K562 (cell line): Measurements from ENCODE around the gene MBD2. TPM values are rescaled to one million over a fixed set of nuclear protein-coding genes. Genes with fewer than 3 reads are reported as not detected.

ENCODE experiments used
- ATAC-seq: fragments of 200-7000 bp; cut with Tn5 transposase; 3 replicates; pipeline ENCODE4 v1.9.1; 2020; ENCODE audit warnings: moderate library complexity
- BruUV-seq: library from RNA; stranded (reverse); fragments of 400-500 nt; replicated peaks from 2 replicates; lab custom pipeline; 2021; lab: Mats Ljungman, UMichigan
- CTCF ChIA-PET: fragments of 300-600 bp; formaldehyde crosslinking; extraction: SDS; loops from one replicate; lab custom pipeline; 2021; ENCODE audit warnings: low intra/inter-chr PET ratio; lab: Yijun Ruan, JAX
- POLR2A ChIA-PET: fragments of 300-600, 350-650 bp; sonication (Branson Sonifier 250); formaldehyde crosslinking; extraction: SDS; loops from one replicate; lab custom pipeline; 2021; ENCODE audit warnings: antibody characterized with exemption, inconsistent platforms; lab: Yijun Ruan, JAX
- DNase-seq, 4 experiments: peaks; one replicate each; pipeline versions ENCODE4 v3.0.0 to v3.0.0-alpha.2; 2011 to 2018; ENCODE audit warnings: low spot score in 3 of 4, mixed read lengths in 3 of 4; ENCODE audit errors: extremely low read depth in 1 of 4
- FAIRE-seq: peaks from 2 replicates; lab custom pipeline; 2011; peaks lifted over from hg19 to GRCh38; lab: Jason Lieb, UNC
- H2AFZ ChIP-seq: 2 replicates; pipeline ENCODE4 v1.6.0; 2011; ENCODE audit warnings: low read depth, low read length, control low read depth, inconsistent platforms
- H3K27ac ChIP-seq: fragments of 200-600 bp; 3 replicates; pipeline ENCODE4 v1.8.0; 2011; ENCODE audit warnings: low read depth, mild to moderate bottlenecking, control low read depth, inconsistent platforms, low read length, moderate library complexity, mixed read lengths; ENCODE audit errors: extremely low read depth
- H3K27me3 ChIP-seq, 2 experiments: fragments of 300-600 bp in 1 of 2; 2 replicates in 1 of 2; 3 replicates in 1 of 2; pipeline versions ENCODE4 v1.6.0 to v1.8.0; 2011; ENCODE audit warnings: inconsistent platforms in 2 of 2, low read length in 2 of 2, mild to moderate bottlenecking in 1 of 2, mixed read lengths in 1 of 2, moderate library complexity in 1 of 2; ENCODE audit not compliant: control insufficient read depth in 2 of 2, insufficient read depth in 2 of 2
- H3K36me3 ChIP-seq: fragments of 300-600 bp; 3 replicates; pipeline ENCODE4 v1.8.0; 2011; ENCODE audit warnings: mild to moderate bottlenecking, low read length, inconsistent platforms; ENCODE audit not compliant: control insufficient read depth, insufficient read depth
- H3K4me1 ChIP-seq, 2 experiments: fragments of 200-600 bp in 1 of 2; replicated peaks in 1 of 2; 2 replicates in 1 of 2; 3 replicates in 1 of 2; pipeline versions ENCODE4 v1.5.1 to v1.8.0; 2011; ENCODE audit warnings: inconsistent platforms in 2 of 2, low read length in 2 of 2, mild to moderate bottlenecking in 1 of 2, mixed read lengths in 1 of 2, moderate library complexity in 1 of 2; ENCODE audit not compliant: control insufficient read depth in 2 of 2, insufficient read depth in 2 of 2
- H3K4me2 ChIP-seq: 2 replicates; pipeline ENCODE4 v1.6.1; 2011; ENCODE audit warnings: low read length, control low read depth, inconsistent platforms, mixed read lengths; ENCODE audit not compliant: insufficient read depth
- H3K4me3 ChIP-seq: fragments of 200-600 bp; sonication (generic), shearing (Covaris generic); 2 replicates; pipeline ENCODE4 v1.5.1; 2016; ENCODE audit warnings: control low read depth, inconsistent platforms
- H3K79me2 ChIP-seq: fragments of 200-600 bp; 3 replicates; pipeline ENCODE4 v1.8.0; 2011; ENCODE audit warnings: low read length, inconsistent platforms; ENCODE audit not compliant: control insufficient read depth, insufficient read depth
- H3K9ac ChIP-seq, 2 experiments: 2 replicates each; pipeline versions ENCODE4 v1.6.0 to v1.6.1; 2011; ENCODE audit warnings: low read depth in 2 of 2, low read length in 2 of 2, control low read depth in 1 of 2, inconsistent platforms in 1 of 2, mild to moderate bottlenecking in 1 of 2, mixed read lengths in 1 of 2; ENCODE audit not compliant: insufficient read depth in 1 of 2
- H3K9me1 ChIP-seq: one replicate; pipeline ENCODE4 v1.6.0; 2011; ENCODE audit warnings: inconsistent platforms, mild to moderate bottlenecking, low read length, moderate library complexity; ENCODE audit not compliant: control insufficient read depth, insufficient read depth
- H3K9me3 ChIP-seq: replicated peaks from 2 replicates; pipeline ENCODE4 v1.5.1; 2011; ENCODE audit warnings: low read depth, low read length, inconsistent platforms; ENCODE audit not compliant: control insufficient read depth, insufficient read depth
- H4K20me1 ChIP-seq: replicated peaks from 2 replicates; pipeline ENCODE4 v1.6.1; 2011; ENCODE audit warnings: low read length, inconsistent platforms, mixed read lengths; ENCODE audit not compliant: control insufficient read depth, insufficient read depth
- DMBX1 ChIP-seq: fragments of 250-450 bp; sonication (Bioruptor Pico); IDR thresholded peaks from 2 replicates; pipeline ENCODE4 v1.8.0; 2022; ENCODE audit warnings: inconsistent platforms, mild to moderate bottlenecking, moderate library complexity, borderline replicate concordance
- ETV5 ChIP-seq: sonication (generic); formaldehyde crosslinking; IDR thresholded peaks from 2 replicates; pipeline ENCODE4 v1.4.0; 2020; ENCODE audit warnings: low read depth, mild to moderate bottlenecking, missing genetic modification reagents
- GABPA ChIP-seq: fragments of 200-800 bp; sonication (Bioruptor generic); conservative IDR thresholded peaks from 2 replicates; pipeline ENCODE4 v1.6.1; 2016; ENCODE audit warnings: low read depth, missing genetic modification characterization, missing compliant biosample characterization
- MECOM ChIP-seq: fragments of 250-450 bp; sonication (Bioruptor Pico); IDR thresholded peaks from 2 replicates; pipeline ENCODE4 v1.8.0; 2022; ENCODE audit warnings: inconsistent platforms
- RBM25 ChIP-seq: fragments of 200-400 bp; formaldehyde crosslinking; IDR thresholded peaks from 2 replicates; pipeline ENCODE4 v1.6.1; 2018; ENCODE audit warnings: low read length, low read depth, moderate library complexity; ENCODE audit not compliant: severe bottlenecking
- SMAD1 ChIP-seq: fragments of 150-350 bp; IDR thresholded peaks from 2 replicates; pipeline ENCODE4 v1.6.1; 2014; ENCODE audit warnings: low read length, low read depth; ENCODE audit not compliant: partially characterized antibody
- ZFX ChIP-seq: sonication (generic); formaldehyde crosslinking; IDR thresholded peaks from 2 replicates; pipeline ENCODE4 v1.8.0; 2022; ENCODE audit warnings: mild to moderate bottlenecking, missing genetic modification reagents, moderate library complexity
- WGBS: fragments of 100-300 bp; shearing (Covaris generic); methylation state at CpG from one replicate; pipeline ENCODE4 v1.1.6; 2016; ENCODE audit warnings: low coverage, mixed read lengths; ENCODE audit not compliant: insufficient coverage; ENCODE audit errors: missing lambda C conversion rate; 5-methylcytosine and 5-hydroxymethylcytosine counted together
- in situ Hi-C: fragments of 300-500 bp; cut with MboI; formaldehyde crosslinking; loops from 4 replicates; pipeline ENCODE4 v1.15.0; 2018; ENCODE audit warnings: inconsistent platforms, mixed read lengths
- intact Hi-C: fragments of 100-400 bp; cut with micrococcal nuclease; formaldehyde crosslinking; loops from 2 replicates; pipeline ENCODE4 v1.14.2; 2022
- polyA plus RNA-seq, 8 experiments: library from polyadenylated mRNA; depleted of rRNA in 4 of 8; stranded (reverse) in 5 of 8; unstranded in 3 of 8; fragments of >200 nt; fragmentation: Nextera tagmentation in 2 of 8; fragmentation: Illumina TruSeq in 1 of 8; extraction: Ambion mirVana in 2 of 8; extraction: Trizol in 1 of 8; gene quantifications; 2 replicates each; pipeline versions ENCODE4 v1.2.1 to v1.2.3, GENCODE V29; 2011 to 2014; ENCODE audit warnings: inconsistent platforms in 1 of 8, missing spikeins in 1 of 8
- total RNA-seq, 7 experiments: library from RNA; depleted of rRNA in 6 of 7; stranded (reverse); fragments of >200 nt in 6 of 7; fragmentation: Illumina TruSeq in 2 of 7; extraction: Trizol in 2 of 7; gene quantifications; 2 replicates each; pipeline versions ENCODE4 v1.2.1 to v1.2.3, GENCODE V29; 2011 to 2021; ENCODE audit warnings: low replicate concordance in 1 of 7
- TF ChIP-seq, protein P1 (sequence below): fragments of 250-450 bp; sonication (Bioruptor Pico); IDR thresholded peaks from 2 replicates; pipeline ENCODE4 v1.5.0; 2022; ENCODE audit warnings: mild to moderate bottlenecking

The MBD2 gene
- total and polyA plus RNA-seq, 9 of the 15 experiments (the other 6 are each of a cell fraction or from before 2014, with no cell fraction given), result 4.4 to 40.2 (median 13.9) TPM

- BruUV-seq, result no TSS peak
- CTCF ChIA-PET, result no interaction called here
- Histone ChIP-seq H3K36me3 (no peaks in the 10 kb centered on the region), H2AFZ (no peak overlapping the region), H3K79me2 (peaks cover 79% of the 10 kb centered on the region), H3K27ac (no peak overlapping the region), H4K20me1 (no peaks in the 10 kb centered on the region), H3K4me2 (no peak overlapping the region), H3K27me3 (no peaks in the 10 kb centered on the region), H3K9me1 (no peaks in the 10 kb centered on the region), H3K4me3 (no peak overlapping the region), H3K9ac (no peak overlapping the region), H3K9me3 (no peaks in the 10 kb centered on the region), H3K4me1 (peaks cover 0 to 6% of the 10 kb centered on the region in 2 experiments; a peak in 1 of 5 replicates)
- DNase-seq (no peak), ATAC-seq (no peak), FAIRE-seq (no peak)
- POLR2A ChIA-PET, result interaction anchor here (0.5 kb wide), 1 partner anchor 179 kb away, joined by 3 read pairs; no protein-coding TSS in a partner anchor
- intact Hi-C loops (no loop called here), in situ Hi-C loops (no loop called here)
- TF ChIP-seq GABPA (tag) (no peak), DMBX1 (no peak), MECOM (CRISPR knock-in tag) (no peak), ZFX (CRISPR knock-in tag) (no peak), ETV5 (CRISPR knock-in tag) (no peak), SMAD1 (no peak), RBM25 (no peak)
- TF ChIP-seq, protein P1, sequence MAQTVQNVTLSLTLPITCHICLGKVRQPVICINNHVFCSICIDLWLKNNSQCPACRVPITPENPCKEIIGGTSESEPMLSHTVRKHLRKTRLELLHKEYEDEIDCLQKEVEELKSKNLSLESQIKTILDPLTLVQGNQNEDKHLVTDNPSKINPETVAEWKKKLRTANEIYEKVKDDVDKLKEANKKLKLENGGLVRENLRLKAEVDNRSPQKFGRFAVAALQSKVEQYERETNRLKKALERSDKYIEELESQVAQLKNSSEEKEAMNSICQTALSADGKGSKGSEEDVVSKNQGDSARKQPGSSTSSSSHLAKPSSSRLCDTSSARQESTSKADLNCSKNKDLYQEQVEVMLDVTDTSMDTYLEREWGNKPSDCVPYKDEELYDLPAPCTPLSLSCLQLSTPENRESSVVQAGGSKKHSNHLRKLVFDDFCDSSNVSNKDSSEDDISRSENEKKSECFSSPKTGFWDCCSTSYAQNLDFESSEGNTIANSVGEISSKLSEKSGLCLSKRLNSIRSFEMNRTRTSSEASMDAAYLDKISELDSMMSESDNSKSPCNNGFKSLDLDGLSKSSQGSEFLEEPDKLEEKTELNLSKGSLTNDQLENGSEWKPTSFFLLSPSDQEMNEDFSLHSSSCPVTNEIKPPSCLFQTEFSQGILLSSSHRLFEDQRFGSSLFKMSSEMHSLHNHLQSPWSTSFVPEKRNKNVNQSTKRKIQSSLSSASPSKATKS (CRISPR knock-in tag), result no peak
- 83% methylated on average over 1 of the region's 1 CpG for WGBS
Measured at GRCh38 chr18:54209471-54210180, 14.8 kb downstream of the MBD2 start.
